IMR-90 (cell line): Measurements from ENCODE around the gene LDB1. TPM values are rescaled to one million over a fixed set of nuclear protein-coding genes. Genes with fewer than 3 reads are reported as not detected.

ENCODE experiments used
- ATAC-seq: fragments of 200-7000 bp; cut with Tn5 transposase; 2 replicates; pipeline ENCODE4 v1.9.1; 2020; ENCODE audit warnings: low read depth, mild to moderate bottlenecking, moderate library complexity
- BruUV-seq: library from RNA; stranded (reverse); fragments of 400-500 nt; replicated peaks from 2 replicates; lab custom pipeline; 2021; lab: Mats Ljungman, UMichigan
- CTCF ChIA-PET: fragments of 300-600 bp; formaldehyde crosslinking; extraction: SDS; loops from one replicate; lab custom pipeline; 2021; ENCODE audit warnings: antibody characterized with exemption; lab: Yijun Ruan, JAX
- POLR2A ChIA-PET: fragments of 300-600 bp; sonication (Branson Sonifier 250); formaldehyde crosslinking; loops from one replicate; lab custom pipeline; 2022; ENCODE audit warnings: antibody characterized with exemption; ENCODE audit not compliant: unreplicated experiment; lab: Charles Lee
- DNase-seq: peaks from one replicate; pipeline ENCODE4 v3.0.0; 2013
- H2AFZ ChIP-seq: replicated peaks from 2 replicates; pipeline ENCODE3; 2013; ENCODE audit warnings: low read length, mild to moderate bottlenecking; ENCODE audit not compliant: poor library complexity
- H2AK5ac ChIP-seq: 2 replicates; pipeline ENCODE4 v1.6.1; 2013; ENCODE audit warnings: low read depth, low read length, inconsistent platforms
- H2AK9ac ChIP-seq: replicated peaks from 2 replicates; pipeline ENCODE3; 2013; ENCODE audit warnings: mild to moderate bottlenecking, low read depth, low read length, moderate library complexity; ENCODE audit not compliant: poor library complexity
- H2BK120ac ChIP-seq: 2 replicates; pipeline ENCODE4 v1.6.1; 2013; ENCODE audit warnings: low read depth, low read length, inconsistent platforms
- H2BK15ac ChIP-seq: 3 replicates; pipeline ENCODE4 v1.6.1; 2013; ENCODE audit warnings: low read depth, low read length, inconsistent platforms
- H2BK20ac ChIP-seq: 2 replicates; pipeline ENCODE4 v1.6.1; 2013; ENCODE audit warnings: low read depth, mild to moderate bottlenecking, inconsistent platforms, low read length, moderate library complexity
- H2BK5ac ChIP-seq: 2 replicates; pipeline ENCODE4 v1.6.1; 2013; ENCODE audit warnings: mild to moderate bottlenecking, low read depth, low read length, inconsistent platforms; ENCODE audit not compliant: poor library complexity, severe bottlenecking
- H3K14ac ChIP-seq: replicated peaks from 2 replicates; pipeline ENCODE4 v1.6.1; 2013; ENCODE audit warnings: low read depth, low read length, inconsistent platforms
- H3K18ac ChIP-seq: 2 replicates; pipeline ENCODE4 v1.6.1; 2013; ENCODE audit warnings: low read depth, low read length, control low read depth
- H3K23ac ChIP-seq: 2 replicates; pipeline ENCODE4 v1.6.1; 2013; ENCODE audit warnings: low read depth, low read length, inconsistent platforms
- H3K27ac ChIP-seq: 2 replicates; pipeline ENCODE4 v1.5.1; 2013; ENCODE audit warnings: mild to moderate bottlenecking, control low read depth, low read length; ENCODE audit not compliant: insufficient read depth
- H3K27me3 ChIP-seq: 2 replicates; pipeline ENCODE4 v1.6.1; 2013; ENCODE audit warnings: low read length; ENCODE audit not compliant: control insufficient read depth, insufficient read depth
- H3K36me3 ChIP-seq: 2 replicates; pipeline ENCODE4 v1.6.1; 2013; ENCODE audit warnings: low read length, mixed read lengths; ENCODE audit not compliant: control insufficient read depth, insufficient read depth
- H3K4ac ChIP-seq: 2 replicates; pipeline ENCODE4 v1.6.1; 2013; ENCODE audit warnings: low read depth, low read length, inconsistent platforms
- H3K4me1 ChIP-seq: 2 replicates; pipeline ENCODE4 v1.6.1; 2013; ENCODE audit warnings: low read length, mixed read lengths; ENCODE audit not compliant: control insufficient read depth, insufficient read depth
- H3K4me2 ChIP-seq: 2 replicates; pipeline ENCODE4 v1.6.1; 2013; ENCODE audit warnings: low read depth, mild to moderate bottlenecking, control low read depth, low read length, moderate library complexity
- H3K4me3 ChIP-seq: 2 replicates; pipeline ENCODE4 v1.5.1; 2013; ENCODE audit warnings: low read depth, mild to moderate bottlenecking, control low read depth, low read length, moderate library complexity; ENCODE audit not compliant: insufficient read depth
- H3K56ac ChIP-seq: 2 replicates; pipeline ENCODE4 v1.6.1; 2013; ENCODE audit warnings: low read length, inconsistent platforms; ENCODE audit not compliant: insufficient read depth; ENCODE audit errors: extremely low read depth
- H3K79me1 ChIP-seq, 2 experiments: 2 replicates each; pipeline ENCODE4 v1.6.1; 2013; ENCODE audit warnings: low read length in 2 of 2, inconsistent platforms in 1 of 2, low read depth in 1 of 2
- H3K9ac ChIP-seq: 2 replicates; pipeline ENCODE4 v1.6.1; 2013; ENCODE audit warnings: low read depth, low read length, control low read depth
- H3K9me1 ChIP-seq: 2 replicates; pipeline ENCODE4 v1.6.1; 2013; ENCODE audit warnings: low read length, inconsistent platforms; ENCODE audit not compliant: insufficient read depth
- H3K9me3 ChIP-seq: 2 replicates; pipeline ENCODE4 v1.6.1; 2013; ENCODE audit warnings: low read length; ENCODE audit not compliant: control insufficient read depth, insufficient read depth
- H4K20me1 ChIP-seq: 2 replicates; pipeline ENCODE4 v1.6.1; 2013; ENCODE audit warnings: low read length, inconsistent platforms; ENCODE audit not compliant: insufficient read depth
- H4K5ac ChIP-seq: 2 replicates; pipeline ENCODE4 v1.6.1; 2013; ENCODE audit warnings: mild to moderate bottlenecking, low read depth, low read length, control low read depth
- H4K8ac ChIP-seq, 2 experiments: 2 replicates each; pipeline ENCODE4 v1.6.1; 2013; ENCODE audit warnings: low read depth in 2 of 2, low read length in 2 of 2, control low read depth in 1 of 2, inconsistent platforms in 1 of 2
- H4K91ac ChIP-seq: 2 replicates; pipeline ENCODE4 v1.6.1; 2013; ENCODE audit warnings: low read depth, low read length, inconsistent platforms; ENCODE audit not compliant: insufficient read depth
- BHLHE40 ChIP-seq: fragments of 150-350 bp; IDR thresholded peaks from 2 replicates; pipeline ENCODE4 v1.6.1; 2016; ENCODE audit warnings: mild to moderate bottlenecking, low read depth, low read length
- CEBPB ChIP-seq: IDR thresholded peaks from 2 replicates; pipeline ENCODE4 v1.6.1; 2012; ENCODE audit warnings: low read depth, low read length, improper control_type of control experiment
- CHD1 ChIP-seq: IDR thresholded peaks from 2 replicates; pipeline ENCODE4 v1.6.1; 2012; ENCODE audit warnings: low read depth, low read length, improper control_type of control experiment
- ELK1 ChIP-seq: fragments of 150-350 bp; IDR thresholded peaks from 2 replicates; pipeline ENCODE4 v1.6.1; 2016; ENCODE audit warnings: low read depth, mild to moderate bottlenecking, low read length, moderate library complexity, borderline replicate concordance
- FOS ChIP-seq: fragments of 150-350 bp; IDR thresholded peaks from 2 replicates; pipeline ENCODE4 v1.6.1; 2016; ENCODE audit warnings: low read depth, low read length
- MAZ ChIP-seq: IDR thresholded peaks from 2 replicates; pipeline ENCODE4 v1.6.1; 2012; ENCODE audit warnings: low read depth, mild to moderate bottlenecking, low read length, improper control_type of control experiment, moderate library complexity, borderline replicate concordance
- MXI1 ChIP-seq: IDR thresholded peaks from 2 replicates; pipeline ENCODE4 v1.6.1; 2012; ENCODE audit warnings: low read depth, mild to moderate bottlenecking, low read length, moderate library complexity, borderline replicate concordance
- NFE2L2 ChIP-seq: fragments of 150-350 bp; IDR thresholded peaks from 2 replicates; pipeline ENCODE4 v1.6.1; 2016; ENCODE audit warnings: low read depth, mild to moderate bottlenecking, low read length
- POLR2A ChIP-seq: IDR thresholded peaks from 2 replicates; pipeline ENCODE4 v1.6.1; 2012; ENCODE audit warnings: mild to moderate bottlenecking, low read depth, low read length
- RAD21 ChIP-seq: IDR thresholded peaks from 2 replicates; pipeline ENCODE4 v1.6.1; 2012; ENCODE audit warnings: low read length, improper control_type of control experiment
- RCOR1 ChIP-seq: IDR thresholded peaks from 2 replicates; pipeline ENCODE4 v1.6.1; 2012; ENCODE audit warnings: mild to moderate bottlenecking, low read length, improper control_type of control experiment; ENCODE audit not compliant: insufficient replicate concordance
- WGBS, 2 experiments: methylation state at CpG; one replicate each; pipeline versions ENCODE4 v1.1.5 to v1.1.7; 2013; ENCODE audit warnings: missing lambda C conversion rate in 2 of 2; ENCODE audit not compliant: insufficient read length in 1 of 2; ENCODE audit errors: extremely low coverage in 2 of 2; 5-methylcytosine and 5-hydroxymethylcytosine counted together
- dilution Hi-C: fragments of 300-500 bp; cut with HindIII; formaldehyde crosslinking; loops from one replicate; pipeline ENCODE4 v1.14.3; 2018; ENCODE audit warnings: low sequenced_read_pairs; ENCODE audit not compliant: unreplicated experiment
- in situ Hi-C: fragments of 300-500 bp; cut with MboI; formaldehyde crosslinking; loops from 3 replicates; pipeline ENCODE4 v1.14.3; 2019; ENCODE audit warnings: low sequenced_read_pairs, inconsistent platforms, mixed read lengths
- intact Hi-C: fragments of 100-400 bp; cut with micrococcal nuclease; formaldehyde crosslinking; loops from 2 replicates; pipeline ENCODE4 v1.10.0; 2022
- polyA plus RNA-seq, 3 experiments: library from polyadenylated mRNA; depleted of rRNA; stranded (reverse); fragments of >200 nt; gene quantifications; 2 replicates each; pipeline ENCODE4 v1.2.3, GENCODE V29; 2012; ENCODE audit warnings: low replicate concordance in 1 of 3
- total RNA-seq: library from RNA; depleted of rRNA; stranded (reverse); fragments of >200 nt; gene quantifications from 2 replicates; pipeline ENCODE4 v1.2.3, GENCODE V29; 2012
- TF ChIP-seq, protein P1 (sequence below): conservative IDR thresholded peaks from 2 replicates; pipeline ENCODE4 v1.5.1; 2012; ENCODE audit warnings: mild to moderate bottlenecking, low read depth, low read length, improper control_type of control experiment
- TF ChIP-seq, protein P2 (sequence below): fragments of 150-350 bp; IDR thresholded peaks from 2 replicates; pipeline ENCODE4 v1.6.1; 2017; ENCODE audit warnings: mild to moderate bottlenecking, antibody characterized with exemption, low read length, low read depth

LDB1 gene
- total and polyA plus RNA-seq, 2 of the 4 experiments (the other 2 are of a cell fraction): 47.9 to 92.4 TPM

- peak overlapping the region; percentile 78 for H3K4me2 ChIP-seq
- peak overlapping the region; percentile 90 for H3K18ac ChIP-seq
- no peak for DNase-seq
- H4K8ac ChIP-seq: peak overlapping the region; percentile 53 to 91; a peak in 3 of 4 replicates
- peak overlapping the region; percentile 94 for H4K5ac ChIP-seq
- peaks cover 20% of the 10 kb centered on the region for H3K9me1 ChIP-seq
- CTCF ChIA-PET: interaction anchor here (2.0 kb wide), 1 partner anchor 10 kb away, joined by 10 read pairs; the partner anchor contains the start of gene PPRC1
- no peaks in the 10 kb centered on the region for H3K9me3 ChIP-seq
- H4K20me1 ChIP-seq: peaks cover 8% of the 10 kb centered on the region
- intact Hi-C loops (no loop called here), dilution Hi-C loops (no loop called here), in situ Hi-C loops (no loop called here)
- no peak overlapping the region for H3K4me3 ChIP-seq
- H2BK5ac ChIP-seq: peak overlapping the region; percentile 87
- H3K36me3 ChIP-seq: no peaks in the 10 kb centered on the region
- peak overlapping the region; percentile 88; the same call in 2 of the 3 replicates for H2BK15ac ChIP-seq
- H3K14ac ChIP-seq: peak overlapping the region; percentile 85
- H3K4ac ChIP-seq: peak overlapping the region; percentile 93
- peak overlapping the region; percentile 8; the same call in 1 of the 2 replicates for H3K56ac ChIP-seq
- peak overlapping the region; percentile 86; the same call in 1 of the 2 replicates for H3K23ac ChIP-seq
- H3K27ac ChIP-seq: peak overlapping the region; percentile 91
- WGBS, 2 experiments: no CpG with 5 or more reads among the region's 1 CpG
- no TSS peak for BruUV-seq
- H2AK9ac ChIP-seq: no peak overlapping the region
- peak overlapping the region; percentile 94 for H2BK120ac ChIP-seq
- peak overlapping the region; percentile 94 for H4K91ac ChIP-seq
- peak overlapping the region; percentile 90 for H2AK5ac ChIP-seq
- peaks cover 7 to 43% of the 10 kb centered on the region in 2 experiments; a peak in 2 of 4 replicates for H3K79me1 ChIP-seq
- peaks cover 21% of the 10 kb centered on the region for H3K4me1 ChIP-seq
- no peak for ATAC-seq
- no peaks in the 10 kb centered on the region for H3K27me3 ChIP-seq
- no peak overlapping the region for H2AFZ ChIP-seq
- peak overlapping the region; percentile 65 for H3K9ac ChIP-seq
- peak overlapping the region; percentile 91 for H2BK20ac ChIP-seq
- TF ChIP-seq CEBPB (no peak), BHLHE40 (no peak), RCOR1 (no peak), ELK1 (no peak), POLR2A (no peak), RAD21 (no peak), MXI1 (no peak), NFE2L2 (no peak), CHD1 (no peak), FOS (no peak), MAZ (no peak)
- TF ChIP-seq, protein P1, sequence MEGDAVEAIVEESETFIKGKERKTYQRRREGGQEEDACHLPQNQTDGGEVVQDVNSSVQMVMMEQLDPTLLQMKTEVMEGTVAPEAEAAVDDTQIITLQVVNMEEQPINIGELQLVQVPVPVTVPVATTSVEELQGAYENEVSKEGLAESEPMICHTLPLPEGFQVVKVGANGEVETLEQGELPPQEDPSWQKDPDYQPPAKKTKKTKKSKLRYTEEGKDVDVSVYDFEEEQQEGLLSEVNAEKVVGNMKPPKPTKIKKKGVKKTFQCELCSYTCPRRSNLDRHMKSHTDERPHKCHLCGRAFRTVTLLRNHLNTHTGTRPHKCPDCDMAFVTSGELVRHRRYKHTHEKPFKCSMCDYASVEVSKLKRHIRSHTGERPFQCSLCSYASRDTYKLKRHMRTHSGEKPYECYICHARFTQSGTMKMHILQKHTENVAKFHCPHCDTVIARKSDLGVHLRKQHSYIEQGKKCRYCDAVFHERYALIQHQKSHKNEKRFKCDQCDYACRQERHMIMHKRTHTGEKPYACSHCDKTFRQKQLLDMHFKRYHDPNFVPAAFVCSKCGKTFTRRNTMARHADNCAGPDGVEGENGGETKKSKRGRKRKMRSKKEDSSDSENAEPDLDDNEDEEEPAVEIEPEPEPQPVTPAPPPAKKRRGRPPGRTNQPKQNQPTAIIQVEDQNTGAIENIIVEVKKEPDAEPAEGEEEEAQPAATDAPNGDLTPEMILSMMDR: no peak
- TF ChIP-seq, protein P2, sequence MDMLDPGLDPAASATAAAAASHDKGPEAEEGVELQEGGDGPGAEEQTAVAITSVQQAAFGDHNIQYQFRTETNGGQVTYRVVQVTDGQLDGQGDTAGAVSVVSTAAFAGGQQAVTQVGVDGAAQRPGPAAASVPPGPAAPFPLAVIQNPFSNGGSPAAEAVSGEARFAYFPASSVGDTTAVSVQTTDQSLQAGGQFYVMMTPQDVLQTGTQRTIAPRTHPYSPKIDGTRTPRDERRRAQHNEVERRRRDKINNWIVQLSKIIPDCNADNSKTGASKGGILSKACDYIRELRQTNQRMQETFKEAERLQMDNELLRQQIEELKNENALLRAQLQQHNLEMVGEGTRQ: no peak
- POLR2A ChIA-PET: no interaction called here
Observed at GRCh38 chr10:102122450-102122849, 2.3 kb upstream of the LDB1 start.
